Breast epithelium (tissue), 4 donors: Measurements from ENCODE around the gene PALLD. TPM values are rescaled to one million over a fixed set of nuclear protein-coding genes. Genes with fewer than 3 reads are reported as not detected.

Source experiments
- DNase-seq, 2 donors: peaks; one replicate each; pipeline ENCODE4 v3.0.0-alpha.2; 2019; ENCODE audit warnings: low spot score in 2 of 2
- H3K27ac ChIP-seq, 2 donors: fragments of 200-600 bp; sonication (generic) in 1 of 2; one replicate each; pipeline ENCODE4 v1.5.1; 2016 to 2019; ENCODE audit warnings: mild to moderate bottlenecking in 1 of 2
- H3K27me3 ChIP-seq, 2 donors: fragments of 200-600 bp; sonication (generic) in 1 of 2; one replicate each; pipeline versions ENCODE4 v1.5.1 to v1.6.0; 2017 to 2019; ENCODE audit warnings: control low read depth in 1 of 2, mild to moderate bottlenecking in 1 of 2
- H3K36me3 ChIP-seq: fragments of 200-600 bp; one replicate; pipeline ENCODE4 v1.5.1; 2019
- H3K4me1 ChIP-seq, 2 donors: fragments of 200-600 bp; sonication (generic); one replicate each; pipeline ENCODE4 v1.5.1; 2016 to 2019; ENCODE audit warnings: control low read depth in 1 of 2
- H3K4me3 ChIP-seq, 3 donors: fragments of 200-600 bp; sonication (generic); 1 replicate in 2 of 3; 2 replicates in 1 of 3; pipeline ENCODE4 v1.5.1; 2016 to 2019; ENCODE audit warnings: mild to moderate bottlenecking in 3 of 3, moderate library complexity in 2 of 3
- H3K9me3 ChIP-seq, 2 donors: fragments of 200-600 bp; sonication (generic) in 1 of 2; one replicate each; pipeline ENCODE4 v1.5.1; 2016 to 2019; ENCODE audit warnings: control low read depth in 1 of 2
- POLR2A ChIP-seq: fragments of 450-650 bp; IDR thresholded peaks from one replicate; pipeline ENCODE4 v1.6.1; 2016; ENCODE audit warnings: antibody characterized with exemption, mild to moderate bottlenecking, moderate library complexity
- POLR2AphosphoS5 ChIP-seq, 3 donors: sonication (generic); formaldehyde crosslinking; IDR thresholded peaks; one replicate each; pipeline ENCODE4 v1.6.1; 2017; ENCODE audit warnings: antibody characterized with exemption in 3 of 3
- intact Hi-C: fragments of 100-400 bp; cut with DNase I; formaldehyde crosslinking; loops from one replicate; pipeline ENCODE4 v1.15.1; 2023; ENCODE audit warnings: low total_unique reads
- total RNA-seq, 3 donors: library from RNA; depleted of rRNA; stranded (reverse); fragments of >200 nt; gene quantifications; one replicate each; pipeline ENCODE4 v1.1.0, GENCODE V29; 2016
- TF ChIP-seq, protein P1 (sequence below), 3 donors: fragments of 450-650 bp; IDR thresholded peaks; one replicate each; pipeline ENCODE4 v1.5.1; 2016 to 2017; ENCODE audit warnings: antibody characterized with exemption in 3 of 3, mild to moderate bottlenecking in 3 of 3, moderate library complexity in 3 of 3

PALLD gene
- total RNA-seq, 3 donors from 2014 or later: 96.0 to 186 (median 174) TPM

GRCh38 chr4:168845897-168846296 is 349.0 kb downstream of the PALLD start:
- Histone ChIP-seq H3K4me3 (no peak overlapping the region), H3K36me3 (no peaks in the 10 kb centered on the region), H3K4me1 (peaks cover 11 to 36% of the 10 kb centered on the region in 2 donors), H3K27ac (peak overlapping the region; percentile 44 to 84), H3K9me3 (no peaks in the 10 kb centered on the region), H3K27me3 (no peaks in the 10 kb centered on the region)
- TF ChIP-seq, protein P1, sequence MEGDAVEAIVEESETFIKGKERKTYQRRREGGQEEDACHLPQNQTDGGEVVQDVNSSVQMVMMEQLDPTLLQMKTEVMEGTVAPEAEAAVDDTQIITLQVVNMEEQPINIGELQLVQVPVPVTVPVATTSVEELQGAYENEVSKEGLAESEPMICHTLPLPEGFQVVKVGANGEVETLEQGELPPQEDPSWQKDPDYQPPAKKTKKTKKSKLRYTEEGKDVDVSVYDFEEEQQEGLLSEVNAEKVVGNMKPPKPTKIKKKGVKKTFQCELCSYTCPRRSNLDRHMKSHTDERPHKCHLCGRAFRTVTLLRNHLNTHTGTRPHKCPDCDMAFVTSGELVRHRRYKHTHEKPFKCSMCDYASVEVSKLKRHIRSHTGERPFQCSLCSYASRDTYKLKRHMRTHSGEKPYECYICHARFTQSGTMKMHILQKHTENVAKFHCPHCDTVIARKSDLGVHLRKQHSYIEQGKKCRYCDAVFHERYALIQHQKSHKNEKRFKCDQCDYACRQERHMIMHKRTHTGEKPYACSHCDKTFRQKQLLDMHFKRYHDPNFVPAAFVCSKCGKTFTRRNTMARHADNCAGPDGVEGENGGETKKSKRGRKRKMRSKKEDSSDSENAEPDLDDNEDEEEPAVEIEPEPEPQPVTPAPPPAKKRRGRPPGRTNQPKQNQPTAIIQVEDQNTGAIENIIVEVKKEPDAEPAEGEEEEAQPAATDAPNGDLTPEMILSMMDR (IDR thresholded peaks at IDR 0.05): no peak
- TF ChIP-seq POLR2AphosphoS5 (IDR thresholded peaks at IDR 0.05) (no peak), POLR2A (no peak)
- DNase-seq: no peak
- intact Hi-C loops: loop anchor here (1.0 kb wide), 1 partner anchor 31 kb away; no protein-coding TSS in a partner anchor

DNA sequence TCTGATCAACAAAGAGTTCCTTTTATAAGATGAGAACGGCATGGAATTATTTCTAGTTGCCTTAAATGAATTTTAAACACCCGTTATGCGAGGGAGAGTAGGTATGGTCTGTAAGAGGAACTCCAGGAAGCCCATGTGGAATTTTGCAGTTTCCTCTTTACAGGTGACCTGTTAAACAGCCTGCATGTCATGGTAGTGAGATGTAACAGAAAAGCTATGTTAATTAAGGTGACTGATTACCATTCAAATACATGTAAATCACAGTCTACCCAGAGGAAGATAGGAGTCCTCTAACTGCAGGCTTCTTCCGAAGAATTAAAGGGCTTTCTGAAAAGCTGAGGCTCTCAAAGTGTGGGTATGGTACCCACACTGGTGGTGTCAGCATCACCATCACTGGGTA is 349.6 kb downstream of the PALLD start:
- intact Hi-C loops: loop anchor here (1.0 kb wide), 1 partner anchor 31 kb away; no protein-coding TSS in a partner anchor
- Histone ChIP-seq H3K4me3 (no peak overlapping the region), H3K27me3 (no peaks in the 10 kb centered on the region), H3K36me3 (no peaks in the 10 kb centered on the region), H3K27ac (peak overlapping the region; percentile 14 to 84), H3K4me1 (peaks cover 11 to 33% of the 10 kb centered on the region in 2 donors), H3K9me3 (no peaks in the 10 kb centered on the region)
- no peak for TF ChIP-seq POLR2A
- TF ChIP-seq, protein P1 (IDR thresholded peaks at IDR 0.05): no peak
- TF ChIP-seq POLR2AphosphoS5 (IDR thresholded peaks at IDR 0.05): no peak
- no peak for DNase-seq

- Histone ChIP-seq H3K36me3 (no peaks in the 10 kb centered on the region), H3K27ac (peak overlapping the region; percentile 84 to 92), H3K4me1 (peaks cover 11 to 27% of the 10 kb centered on the region in 2 donors), H3K9me3 (no peaks in the 10 kb centered on the region), H3K27me3 (no peaks in the 10 kb centered on the region), H3K4me3 (peak overlapping the region; percentile 4 to 58 (median 9))
- intact Hi-C loops: no loop called here
- no peak for DNase-seq
- TF ChIP-seq POLR2A (no peak), POLR2AphosphoS5 (IDR thresholded peaks at IDR 0.05) (peak in 1 of 3 donors; percentile 57)
- TF ChIP-seq, protein P1 (IDR thresholded peaks at IDR 0.05): no peak
Observed at GRCh38 chr4:168847771-168848502, 351.1 kb downstream of the PALLD start.

- Histone ChIP-seq H3K4me1 (peaks cover 11 to 35% of the 10 kb centered on the region in 2 donors), H3K9me3 (no peaks in the 10 kb centered on the region), H3K27ac (peak overlapping the region; percentile 84 to 92), H3K27me3 (no peaks in the 10 kb centered on the region), H3K36me3 (no peaks in the 10 kb centered on the region), H3K4me3 (peak overlapping the region in 1 of 3 donors; percentile 49)
- DNase-seq: no peak
- no peak for TF ChIP-seq POLR2A
- intact Hi-C loops: no loop called here
Observed at GRCh38 chr4:168849030-168849675, 352.3 kb downstream of the PALLD start.

- H3K4me3 ChIP-seq: no peak overlapping the region
- no peaks in the 10 kb centered on the region for H3K27me3 ChIP-seq
- no peak for DNase-seq
- H3K36me3 ChIP-seq: no peaks in the 10 kb centered on the region
- peaks cover 11 to 35% of the 10 kb centered on the region in 2 donors for H3K4me1 ChIP-seq
- TF ChIP-seq, protein P1 (IDR thresholded peaks at IDR 0.05): no peak
- TF ChIP-seq POLR2A: no peak
- no peak for TF ChIP-seq POLR2AphosphoS5 (IDR thresholded peaks at IDR 0.05)
- peak overlapping the region; percentile 84 to 92 for H3K27ac ChIP-seq
- H3K9me3 ChIP-seq: no peaks in the 10 kb centered on the region
- intact Hi-C loops: no loop called here
Observed at GRCh38 chr4:168849997-168850396, 353.1 kb downstream of the PALLD start.
